Measurements from ENCODE around the gene ADAMTS9. TPM values are rescaled to one million over a fixed set of nuclear protein-coding genes. Genes with fewer than 3 reads are reported as not detected.

ADAMTS9 gene
- total RNA-seq, 6 experiments from 2014 or later, result 1.1 to 9.9 (median 3.5) TPM

- no peaks in the 10 kb centered on the region for H3K4me1 ChIP-seq
- no peaks in the 10 kb centered on the region for H3K9me3 ChIP-seq
- no peaks in the 10 kb centered on the region for H3K36me3 ChIP-seq
- no peak for TF ChIP-seq CTCF (IDR thresholded peaks at IDR 0.05)
- no peak for TF ChIP-seq POLR2A (IDR thresholded peaks at IDR 0.05)
- 56% methylated on average over 3 of the region's 3 CpGs for WGBS (ENCODE audit: insufficient coverage, low coverage, low lambda C conversion rate, missing lambda C conversion rate)
- no peak overlapping the region for H3K27ac ChIP-seq
- ATAC-seq (peak in 1 of 4 donors; percentile 27), DNase-seq (no peak)
- intact Hi-C loops (cut with DNase I), result no loop called here
- H3K27me3 ChIP-seq, result no peaks in the 10 kb centered on the region
- H3K4me3 ChIP-seq, result no peak overlapping the region
Measured at GRCh38 chr3:64593350-64593749, 94.5 kb downstream of the ADAMTS9 start.

- no peaks in the 10 kb centered on the region for H3K36me3 ChIP-seq
- no peak overlapping the region for H3K4me3 ChIP-seq
- ATAC-seq (no peak), DNase-seq (no peak)
- WGBS (ENCODE audit: insufficient coverage, low coverage, low lambda C conversion rate, missing lambda C conversion rate), result 100% methylated on average over 1 of the region's 1 CpG
- H3K9me3 ChIP-seq, result no peaks in the 10 kb centered on the region
- no peaks in the 10 kb centered on the region for H3K4me1 ChIP-seq
- H3K27ac ChIP-seq, result no peak overlapping the region
- TF ChIP-seq CTCF (IDR thresholded peaks at IDR 0.05) (no peak), POLR2A (IDR thresholded peaks at IDR 0.05) (no peak)
- intact Hi-C loops (cut with DNase I), result no loop called here
- no peaks in the 10 kb centered on the region for H3K27me3 ChIP-seq
Measured at GRCh38 chr3:64591615-64592014, 96.2 kb downstream of the ADAMTS9 start.

- intact Hi-C loops (cut with DNase I), result no loop called here
- WGBS (ENCODE audit: insufficient coverage, low coverage, low lambda C conversion rate, missing lambda C conversion rate), result 67% methylated on average over 1 of the region's 1 CpG
Measured at GRCh38 chr3:64588380-64588779, 99.4 kb downstream of the ADAMTS9 start.

GRCh38 chr3:64586952-64587351 is 100.8 kb downstream of the ADAMTS9 start:
- ATAC-seq (no peak), DNase-seq (no peak)
- intact Hi-C loops (cut with DNase I), result no loop called here
- Histone ChIP-seq H3K4me1 (no peaks in the 10 kb centered on the region), H3K9me3 (no peaks in the 10 kb centered on the region), H3K4me3 (no peak overlapping the region), H3K27me3 (no peaks in the 10 kb centered on the region), H3K36me3 (no peaks in the 10 kb centered on the region), H3K27ac (no peak overlapping the region)
- TF ChIP-seq CTCF (IDR thresholded peaks at IDR 0.05) (no peak), POLR2A (IDR thresholded peaks at IDR 0.05) (no peak)
- WGBS (ENCODE audit: insufficient coverage, low coverage, low lambda C conversion rate, missing lambda C conversion rate), result 59% methylated on average over 4 of the region's 4 CpGs

More at GRCh38 chr3:64588380-64588779, 99.4 kb downstream of the ADAMTS9 start:
- ATAC-seq (no peak), DNase-seq (no peak)
- Histone ChIP-seq H3K36me3 (no peaks in the 10 kb centered on the region), H3K4me3 (no peak overlapping the region), H3K9me3 (no peaks in the 10 kb centered on the region), H3K4me1 (no peaks in the 10 kb centered on the region), H3K27ac (no peak overlapping the region), H3K27me3 (no peaks in the 10 kb centered on the region)
- TF ChIP-seq CTCF (IDR thresholded peaks at IDR 0.05) (no peak), POLR2A (IDR thresholded peaks at IDR 0.05) (no peak)

GRCh38 chr3:64584179-64584578 is 103.6 kb downstream of the ADAMTS9 start:
- DNase-seq (no peak), ATAC-seq (no peak)
- Histone ChIP-seq H3K27me3 (no peaks in the 10 kb centered on the region), H3K9me3 (no peaks in the 10 kb centered on the region), H3K4me1 (no peaks in the 10 kb centered on the region), H3K4me3 (no peak overlapping the region), H3K36me3 (no peaks in the 10 kb centered on the region), H3K27ac (no peak overlapping the region)
- no peak for TF ChIP-seq CTCF (IDR thresholded peaks at IDR 0.05)
- no peak for TF ChIP-seq POLR2A (IDR thresholded peaks at IDR 0.05)
- intact Hi-C loops (cut with DNase I), result no loop called here
- WGBS (ENCODE audit: insufficient coverage, low coverage, low lambda C conversion rate, missing lambda C conversion rate), result 57% methylated on average over 1 of the region's 1 CpG
